PC-9 (cell line): Measurements from ENCODE around the gene BANF2.

Experiments used
- CTCF ChIP-seq: fragments of 200-600 bp; sonication (generic); conservative IDR thresholded peaks from 2 replicates; pipeline ENCODE4 v1.6.1; 2017; ENCODE audit warnings: mixed run types, antibody characterized with exemption, mild to moderate bottlenecking, moderate library complexity
- EZH2 ChIP-seq: fragments of 200-600 bp; sonication (generic); IDR thresholded peaks from 2 replicates; pipeline ENCODE4 v1.8.0; 2017; ENCODE audit warnings: antibody characterized with exemption, low read depth

- TF ChIP-seq EZH2 (no peak), CTCF (no peak)
These were observed 2.1 kb downstream of the BANF2 start for GRCh38 chr20:17701826-17702225.
